Measurements from ENCODE around the gene ASAP3.

ASAP3 gene

GRCh38 chr1:23396380-23396779 lies 87.6 kb downstream of the ASAP3 start:
- Histone ChIP-seq H3K9me3 (ENCODE audit: insufficient read depth, low read length) (no peaks in the 10 kb centered on the region), H3K9me2 (replicated peaks; ENCODE audit: insufficient read depth, low read length) (no peaks in the 10 kb centered on the region), H3K27ac (ENCODE audit: low read depth, low read length) (no peak overlapping the region), H2AFZ (ENCODE audit: low read depth, low read length, severe bottlenecking) (no peak overlapping the region), H3K9ac (ENCODE audit: low read length) (no peak overlapping the region), H3K4me2 (ENCODE audit: low read depth, low read length, poor library complexity, severe bottlenecking) (no peak overlapping the region), H3K4me3 (ENCODE audit: insufficient read depth, low read length, poor library complexity, severe bottlenecking) (no peak overlapping the region), H4K20me1 (ENCODE audit: low read depth, low read length) (no peaks in the 10 kb centered on the region), H3K36me3 (ENCODE audit: low read length) (no peaks in the 10 kb centered on the region), H3K27me3 (ENCODE audit: low read length) (no peaks in the 10 kb centered on the region), H3K79me2 (ENCODE audit: insufficient read depth, low read length) (no peaks in the 10 kb centered on the region), H3F3A (ENCODE audit: insufficient read depth) (no peaks in the 10 kb centered on the region)
- no peak for TF ChIP-seq EZH2phosphoT487 (conservative IDR thresholded peaks at IDR 0.05; ENCODE audit: low read length)
- no peak for TF ChIP-seq CTCF (IDR thresholded peaks at IDR 0.05; ENCODE audit: insufficient read depth, low read length, poor library complexity, severe bottlenecking)

GRCh38 chr1:23395849-23396248 lies 88.1 kb downstream of the ASAP3 start:
- Histone ChIP-seq H4K20me1 (ENCODE audit: low read depth, low read length) (no peaks in the 10 kb centered on the region), H3K27me3 (ENCODE audit: low read length) (no peaks in the 10 kb centered on the region), H3F3A (ENCODE audit: insufficient read depth) (no peaks in the 10 kb centered on the region), H3K4me3 (ENCODE audit: insufficient read depth, low read length, poor library complexity, severe bottlenecking) (no peak overlapping the region), H2AFZ (ENCODE audit: low read depth, low read length, severe bottlenecking) (no peak overlapping the region), H3K9me2 (replicated peaks; ENCODE audit: insufficient read depth, low read length) (no peaks in the 10 kb centered on the region), H3K36me3 (ENCODE audit: low read length) (no peaks in the 10 kb centered on the region), H3K27ac (ENCODE audit: low read depth, low read length) (no peak overlapping the region), H3K9me3 (ENCODE audit: insufficient read depth, low read length) (no peaks in the 10 kb centered on the region), H3K9ac (ENCODE audit: low read length) (no peak overlapping the region), H3K79me2 (ENCODE audit: insufficient read depth, low read length) (no peaks in the 10 kb centered on the region), H3K4me2 (ENCODE audit: low read depth, low read length, poor library complexity, severe bottlenecking) (no peak overlapping the region)
- TF ChIP-seq EZH2phosphoT487 (conservative IDR thresholded peaks at IDR 0.05; ENCODE audit: low read length) (no peak), CTCF (IDR thresholded peaks at IDR 0.05; ENCODE audit: insufficient read depth, low read length, poor library complexity, severe bottlenecking) (no peak)

- H3K4me2 ChIP-seq (ENCODE audit: low read depth, low read length, poor library complexity, severe bottlenecking): no peak overlapping the region
- H3K27ac ChIP-seq (ENCODE audit: low read depth, low read length): no peak overlapping the region
- H2AFZ ChIP-seq (ENCODE audit: low read depth, low read length, severe bottlenecking): no peak overlapping the region
Observed at GRCh38 chr1:23395154-23395724, 88.7 kb downstream of the ASAP3 start.

More at GRCh38 chr1:23395154-23395724, 88.7 kb downstream of the ASAP3 start:
- Histone ChIP-seq H4K20me1 (ENCODE audit: low read depth, low read length) (no peaks in the 10 kb centered on the region), H3K9me2 (replicated peaks; ENCODE audit: insufficient read depth, low read length) (no peaks in the 10 kb centered on the region), H3K4me3 (ENCODE audit: insufficient read depth, low read length, poor library complexity, severe bottlenecking) (no peak overlapping the region), H3K9me3 (ENCODE audit: insufficient read depth, low read length) (no peaks in the 10 kb centered on the region), H3K9ac (ENCODE audit: low read length) (no peak overlapping the region), H3K79me2 (ENCODE audit: insufficient read depth, low read length) (no peaks in the 10 kb centered on the region), H3K27me3 (ENCODE audit: low read length) (no peaks in the 10 kb centered on the region), H3F3A (ENCODE audit: insufficient read depth) (no peaks in the 10 kb centered on the region), H3K36me3 (ENCODE audit: low read length) (no peaks in the 10 kb centered on the region)
- TF ChIP-seq CTCF (IDR thresholded peaks at IDR 0.05; ENCODE audit: insufficient read depth, low read length, poor library complexity, severe bottlenecking): no peak

Measured in SU-DHL-6 (cell line).